Measurements from ENCODE around the gene EPC1. TPM values are rescaled to one million over a fixed set of nuclear protein-coding genes. Genes with fewer than 3 reads are reported as not detected.

EPC1 gene
- polyA plus RNA-seq, 1 donor (not counting 4 experiments of a cell fraction or from before 2014, with no cell fraction given) = 34.8 TPM

DNA sequence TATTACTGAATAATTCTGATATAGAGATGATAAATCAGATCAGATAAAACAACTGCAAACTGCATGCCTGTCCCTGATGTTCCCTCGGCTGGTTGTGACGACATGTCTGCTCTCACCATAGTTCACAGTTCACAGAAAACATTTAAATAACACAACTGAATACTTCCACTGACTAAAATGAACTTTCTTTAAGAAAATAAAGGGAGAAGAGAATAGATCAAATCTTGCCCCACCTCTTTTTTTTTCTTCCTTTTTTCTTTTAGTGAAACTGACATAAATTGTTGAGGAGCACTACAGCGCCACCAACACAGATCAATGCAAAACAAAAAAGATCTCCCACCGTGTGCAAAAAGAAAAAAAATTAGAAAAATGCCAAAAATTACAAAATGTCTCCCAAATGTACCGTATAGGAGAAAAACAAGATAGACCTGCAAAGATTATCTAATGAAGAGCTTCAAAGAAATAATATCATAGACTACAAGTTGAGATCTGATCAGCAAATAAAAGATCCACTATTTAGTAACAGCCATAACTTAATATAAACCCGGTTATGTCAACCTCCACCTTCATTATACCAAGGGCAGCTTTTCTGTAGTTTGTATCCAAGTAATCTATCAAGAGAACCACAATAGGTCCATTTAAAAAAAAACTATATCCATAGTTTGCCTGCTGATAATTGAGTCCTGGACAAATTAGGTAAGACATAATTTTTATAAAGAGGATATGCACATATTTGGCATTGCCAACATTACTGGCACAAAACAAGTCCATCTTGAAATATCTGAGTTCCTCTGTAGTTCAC, 30.7 kb upstream of the EPC1 start:
- FAIRE-seq (no peak), DNase-seq (ENCODE audit: low read depth, low spot score) (no peak)
- peak overlapping the region; percentile 96 for H3K4me2 ChIP-seq (ENCODE audit: control insufficient read depth, extremely low read depth, insufficient read depth, low read depth, low read length)
- peaks cover 9% of the 10 kb centered on the region for H3K79me2 ChIP-seq (ENCODE audit: control insufficient read depth, insufficient read depth, low read length)
- H3K27me3 ChIP-seq (ENCODE audit: control insufficient read depth, extremely low read depth, insufficient read depth, low read length) = no peaks in the 10 kb centered on the region
- H4K20me1 ChIP-seq (ENCODE audit: control insufficient read depth, extremely low read depth, insufficient read depth, low read length) = no peaks in the 10 kb centered on the region
- H3K9me1 ChIP-seq (ENCODE audit: control insufficient read depth, extremely low read depth, insufficient read depth, low read length) = no peaks in the 10 kb centered on the region
- H3K36me3 ChIP-seq (ENCODE audit: control insufficient read depth in 2 of 2, extremely low read depth in 1 of 2, insufficient read depth in 2 of 2, low read length in 2 of 2) = no peaks in the 10 kb centered on the region
- dilution Hi-C loops (cut with MboI; ENCODE audit: extremely low pct_ligation_motif_present, low sequenced_read_pairs) = no loop called here
- H3K9ac ChIP-seq (ENCODE audit: control insufficient read depth, extremely low read depth, insufficient read depth, low read length) = peak overlapping the region; percentile 82
- peaks cover 2% of the 10 kb centered on the region for H3K4me1 ChIP-seq (ENCODE audit: control insufficient read depth, extremely low read depth, insufficient read depth, low read length)
- H3K9me3 ChIP-seq (ENCODE audit: control insufficient read depth, low read depth, low read length) = no peaks in the 10 kb centered on the region
- peak overlapping the region; percentile 58 to 82 (median 79) for H3K4me3 ChIP-seq (ENCODE audit: control insufficient read depth in 2 of 3, extremely low read depth in 1 of 3, insufficient read depth in 2 of 3, low read depth in 1 of 3, low read length in 3 of 3)
- H3K27ac ChIP-seq (ENCODE audit: control insufficient read depth, insufficient read depth, low read length) = peak overlapping the region; percentile 78
- peak overlapping the region; percentile 78 for H2AFZ ChIP-seq (ENCODE audit: control insufficient read depth, low read length)
- TF ChIP-seq EZH2 (IDR thresholded peaks at IDR 0.05; ENCODE audit: low read length) = no peak
- TF ChIP-seq, protein P1, sequence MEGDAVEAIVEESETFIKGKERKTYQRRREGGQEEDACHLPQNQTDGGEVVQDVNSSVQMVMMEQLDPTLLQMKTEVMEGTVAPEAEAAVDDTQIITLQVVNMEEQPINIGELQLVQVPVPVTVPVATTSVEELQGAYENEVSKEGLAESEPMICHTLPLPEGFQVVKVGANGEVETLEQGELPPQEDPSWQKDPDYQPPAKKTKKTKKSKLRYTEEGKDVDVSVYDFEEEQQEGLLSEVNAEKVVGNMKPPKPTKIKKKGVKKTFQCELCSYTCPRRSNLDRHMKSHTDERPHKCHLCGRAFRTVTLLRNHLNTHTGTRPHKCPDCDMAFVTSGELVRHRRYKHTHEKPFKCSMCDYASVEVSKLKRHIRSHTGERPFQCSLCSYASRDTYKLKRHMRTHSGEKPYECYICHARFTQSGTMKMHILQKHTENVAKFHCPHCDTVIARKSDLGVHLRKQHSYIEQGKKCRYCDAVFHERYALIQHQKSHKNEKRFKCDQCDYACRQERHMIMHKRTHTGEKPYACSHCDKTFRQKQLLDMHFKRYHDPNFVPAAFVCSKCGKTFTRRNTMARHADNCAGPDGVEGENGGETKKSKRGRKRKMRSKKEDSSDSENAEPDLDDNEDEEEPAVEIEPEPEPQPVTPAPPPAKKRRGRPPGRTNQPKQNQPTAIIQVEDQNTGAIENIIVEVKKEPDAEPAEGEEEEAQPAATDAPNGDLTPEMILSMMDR (optimal IDR thresholded peaks at IDR 0.05 in 1 of 3, IDR thresholded peaks at IDR 0.05 in 1 of 3, conservative IDR thresholded peaks at IDR 0.05 in 1 of 3; ENCODE audit: extremely low read depth in 1 of 3, insufficient read depth in 2 of 3, low read length in 3 of 3) = peak in 2 of 3 experiments; percentile 27 to 33

DNA sequence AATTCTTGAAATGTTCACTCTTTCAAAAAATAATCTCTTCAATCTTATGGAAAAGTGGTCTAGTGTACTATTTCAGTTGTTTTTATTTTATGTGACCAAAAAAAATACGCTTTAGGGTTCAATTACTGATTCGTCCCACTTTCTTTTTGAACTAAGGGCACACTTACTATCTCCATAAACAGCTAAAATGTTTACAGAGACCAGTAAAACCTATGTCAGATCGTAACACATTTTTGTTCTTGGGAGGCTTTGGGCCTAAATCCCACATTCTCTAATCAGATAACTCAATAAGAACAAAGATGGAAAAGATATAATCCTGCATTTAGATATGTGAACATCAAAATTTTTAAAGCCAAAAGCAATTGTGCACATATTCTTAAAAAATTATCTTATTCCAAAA, 29.8 kb upstream of the EPC1 start:
- peaks cover 9% of the 10 kb centered on the region for H3K79me2 ChIP-seq (ENCODE audit: control insufficient read depth, insufficient read depth, low read length)
- peak overlapping the region; percentile 82 for H3K9ac ChIP-seq (ENCODE audit: control insufficient read depth, extremely low read depth, insufficient read depth, low read length)
- FAIRE-seq (no peak), DNase-seq (ENCODE audit: low read depth, low spot score) (no peak)
- no peaks in the 10 kb centered on the region for H3K27me3 ChIP-seq (ENCODE audit: control insufficient read depth, extremely low read depth, insufficient read depth, low read length)
- H3K9me3 ChIP-seq (ENCODE audit: control insufficient read depth, low read depth, low read length) = no peaks in the 10 kb centered on the region
- peak overlapping the region; percentile 78 for H3K27ac ChIP-seq (ENCODE audit: control insufficient read depth, insufficient read depth, low read length)
- no peaks in the 10 kb centered on the region for H4K20me1 ChIP-seq (ENCODE audit: control insufficient read depth, extremely low read depth, insufficient read depth, low read length)
- peaks cover 2% of the 10 kb centered on the region for H3K4me1 ChIP-seq (ENCODE audit: control insufficient read depth, extremely low read depth, insufficient read depth, low read length)
- peak overlapping the region; percentile 58 to 82 (median 79) for H3K4me3 ChIP-seq (ENCODE audit: control insufficient read depth in 2 of 3, extremely low read depth in 1 of 3, insufficient read depth in 2 of 3, low read depth in 1 of 3, low read length in 3 of 3)
- no peaks in the 10 kb centered on the region for H3K36me3 ChIP-seq (ENCODE audit: control insufficient read depth in 2 of 2, extremely low read depth in 1 of 2, insufficient read depth in 2 of 2, low read length in 2 of 2)
- H3K9me1 ChIP-seq (ENCODE audit: control insufficient read depth, extremely low read depth, insufficient read depth, low read length) = no peaks in the 10 kb centered on the region
- peak overlapping the region; percentile 11 for H2AFZ ChIP-seq (ENCODE audit: control insufficient read depth, low read length)
- peak overlapping the region; percentile 96 for H3K4me2 ChIP-seq (ENCODE audit: control insufficient read depth, extremely low read depth, insufficient read depth, low read depth, low read length)
- dilution Hi-C loops (cut with MboI; ENCODE audit: extremely low pct_ligation_motif_present, low sequenced_read_pairs) = no loop called here
- no peak for TF ChIP-seq EZH2 (IDR thresholded peaks at IDR 0.05; ENCODE audit: low read length)
- TF ChIP-seq, protein P1 (optimal IDR thresholded peaks at IDR 0.05 in 1 of 3, IDR thresholded peaks at IDR 0.05 in 1 of 3, conservative IDR thresholded peaks at IDR 0.05 in 1 of 3; ENCODE audit: extremely low read depth in 1 of 3, insufficient read depth in 2 of 3, low read length in 3 of 3) = no peak
